DMS153 treated with DMSO at 0.1 percent for 48 hours (cell line): ENCODE data around the gene ADAMTS17.
"Not testable (repeated sequence)": the region's sequence is repeated elsewhere in the genome, so short reads cannot be mapped to it uniquely, and the experiment has no call there.

Experiments
- DNase-seq: peaks from one replicate; lab custom pipeline; 2025; ENCODE audit not compliant: unreplicated experiment; lab: John Stamatoyannopoulos, UW

ADAMTS17 gene

DNA sequence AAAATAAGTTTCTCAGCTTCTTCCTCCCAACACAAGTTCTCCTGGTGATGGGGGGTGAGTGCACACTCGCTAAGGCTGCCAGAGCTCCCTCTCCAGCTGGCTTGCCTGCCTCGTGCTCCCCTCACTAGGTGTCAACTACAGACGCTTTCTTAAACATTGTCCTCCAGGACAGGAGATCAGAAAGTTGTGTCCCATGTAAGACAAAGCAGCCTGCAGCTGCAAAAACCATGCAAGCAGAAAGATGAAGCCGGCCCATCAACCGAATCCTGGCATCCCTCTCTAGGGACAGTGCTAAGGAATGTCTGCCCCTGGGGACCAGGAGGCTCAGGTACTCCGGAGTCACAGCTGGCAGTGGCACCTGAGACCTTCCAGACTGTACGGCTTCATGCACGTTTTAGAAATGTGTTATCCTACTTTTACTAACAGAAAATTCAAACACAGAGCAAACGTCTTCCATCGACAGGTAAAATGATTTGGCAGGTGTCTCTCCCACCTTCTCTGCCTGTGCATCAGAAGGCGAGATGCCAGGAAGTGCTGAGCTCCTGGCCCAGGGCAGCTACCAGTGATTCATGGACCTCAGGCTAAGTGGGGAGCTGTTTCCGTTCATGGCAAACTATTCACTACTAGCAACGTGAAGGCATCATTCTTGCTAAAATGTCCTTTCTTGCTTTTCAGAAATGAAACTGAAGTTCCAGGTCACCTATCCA is 246.1 kb downstream of the ADAMTS17 start:
- no peak for DNase-seq

DNA sequence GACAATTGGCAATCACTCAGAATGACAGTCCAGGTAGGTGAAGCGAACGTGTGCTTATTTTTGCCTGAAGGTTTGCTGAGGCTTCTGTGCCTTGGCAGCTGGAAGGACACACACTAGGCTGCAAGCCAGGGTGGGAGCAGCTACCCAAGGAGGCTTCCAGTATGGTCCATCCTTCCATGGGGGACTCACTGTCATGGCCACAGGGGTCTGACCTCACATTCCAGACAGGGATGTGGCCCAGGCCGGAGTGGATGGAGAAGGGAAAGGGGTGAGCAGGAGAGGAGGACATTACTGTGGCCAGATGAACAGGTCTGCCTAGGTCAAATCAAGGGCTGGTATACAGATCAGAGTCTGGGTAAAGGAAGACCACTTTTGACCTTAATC is 247.7 kb downstream of the ADAMTS17 start:
- no peak for DNase-seq

DNA sequence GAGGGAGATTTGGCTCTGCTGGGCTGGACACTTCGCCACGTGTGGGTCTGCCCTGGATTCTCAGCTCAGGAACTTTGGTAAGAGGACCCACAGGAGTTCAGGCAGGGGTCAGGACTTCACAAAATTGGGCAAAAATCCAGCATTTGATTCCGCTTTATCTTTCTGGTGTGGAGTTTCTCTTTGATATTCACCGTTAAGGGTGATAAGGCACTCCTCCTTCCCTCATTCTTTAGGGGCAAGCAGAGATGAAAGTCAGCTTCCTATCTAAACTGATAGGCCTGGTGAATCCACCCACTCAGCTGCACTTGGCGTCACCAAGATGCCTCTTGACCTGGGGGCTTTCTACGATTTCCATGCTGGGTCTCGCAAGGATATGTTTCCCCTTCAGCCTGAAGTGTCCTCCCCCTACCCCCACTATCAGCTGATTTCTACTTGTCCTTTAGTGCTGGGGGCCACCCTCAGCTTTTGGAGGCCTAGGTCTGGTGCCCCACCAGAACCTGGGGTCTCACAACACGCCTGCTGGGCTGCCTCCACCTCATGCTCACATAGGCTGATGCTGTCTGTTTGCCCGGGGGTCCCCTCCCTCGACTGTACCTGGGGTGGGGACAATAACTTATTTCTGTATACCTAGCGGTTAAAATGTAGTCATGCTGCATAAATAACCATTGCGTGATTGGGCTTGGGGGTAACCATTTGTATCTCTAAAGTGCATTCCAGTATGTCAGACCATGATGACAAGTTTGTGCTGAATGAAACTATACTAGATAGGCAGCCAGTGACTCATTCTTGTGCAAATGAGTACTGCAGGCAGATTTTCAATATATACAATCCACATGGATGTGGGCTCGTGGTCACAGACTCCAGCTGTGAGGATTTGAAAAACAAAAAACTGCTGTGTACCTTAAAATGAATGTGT is 248.3 kb downstream of the ADAMTS17 start:
- DNase-seq, result no peak

DNA sequence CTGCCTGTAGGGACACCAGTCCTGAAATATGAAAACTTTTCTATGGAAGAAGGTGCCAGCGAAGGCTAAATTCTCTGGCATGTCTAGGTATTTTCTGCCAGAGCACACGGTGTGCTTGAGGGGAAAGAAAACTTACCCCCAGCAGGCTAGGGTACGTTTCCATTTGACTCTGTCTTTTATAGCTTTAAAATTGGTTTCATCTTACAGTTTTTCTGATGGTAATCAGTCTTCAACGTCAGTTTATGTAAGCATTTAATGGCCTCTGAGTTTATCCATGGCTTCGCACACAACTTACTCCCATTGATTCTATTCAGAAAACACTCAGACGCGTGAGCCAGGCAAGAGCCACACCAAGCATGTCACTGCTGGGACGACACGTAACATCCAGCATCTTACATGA is 249.7 kb downstream of the ADAMTS17 start:
- DNase-seq, result no peak

DNA sequence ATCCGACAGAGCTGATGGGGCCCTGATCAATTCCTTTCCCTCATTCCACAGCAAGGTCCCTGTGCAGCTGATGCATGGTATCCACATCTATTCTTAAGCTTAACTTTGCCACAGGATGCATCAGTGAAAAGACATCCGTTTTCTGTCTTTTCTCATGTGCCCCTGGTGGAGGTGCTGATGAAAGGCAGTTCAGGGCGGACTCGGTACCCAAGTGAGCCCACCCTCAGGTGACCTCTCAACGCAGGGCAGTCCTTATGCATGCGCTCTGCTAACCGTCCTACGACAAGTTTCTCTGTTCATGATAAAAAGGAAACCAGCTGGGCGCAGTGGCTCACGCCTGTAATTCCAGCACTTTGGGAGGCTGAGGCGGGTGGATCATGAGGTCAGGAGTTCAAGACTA is 251.4 kb downstream of the ADAMTS17 start:
- DNase-seq, result no peak

DNA sequence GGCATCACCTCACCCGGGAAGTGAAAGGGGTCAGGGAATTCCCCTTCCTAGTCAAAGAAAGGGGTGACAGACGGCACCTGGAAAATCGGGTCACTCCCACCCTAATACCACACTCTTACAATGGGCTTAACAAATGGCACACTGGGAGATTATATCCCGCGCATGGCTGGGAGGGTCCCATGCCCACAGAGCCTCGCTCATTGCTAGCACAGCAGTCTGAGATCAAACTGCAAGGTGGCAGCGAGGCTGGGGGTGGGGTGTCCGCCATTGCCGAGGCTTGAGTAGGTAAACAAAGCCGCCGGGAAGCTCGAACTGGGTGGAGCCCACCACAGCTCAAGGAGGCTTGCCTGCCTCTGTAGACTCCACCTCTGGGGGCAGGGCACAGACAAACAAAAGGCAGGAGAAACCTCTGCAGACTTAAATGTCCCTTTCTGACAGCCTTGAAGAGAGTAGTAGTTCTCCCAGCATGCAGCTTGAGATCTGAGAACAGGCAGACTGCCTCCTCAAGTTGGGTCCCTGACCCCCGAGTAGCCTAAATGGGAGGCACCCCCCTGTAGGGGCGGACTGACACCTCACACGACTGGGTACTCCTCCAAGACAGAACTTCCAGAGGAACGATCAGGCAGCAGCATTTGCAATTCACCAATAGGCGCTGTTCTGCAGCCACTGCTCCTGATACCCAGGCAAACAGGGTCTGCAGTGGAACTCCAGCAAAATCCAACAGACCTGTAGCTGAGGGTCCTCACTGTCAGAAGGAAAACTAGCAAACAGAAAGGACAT is 257.5 kb downstream of the ADAMTS17 start:
- not testable (repeated sequence) for DNase-seq

DNA sequence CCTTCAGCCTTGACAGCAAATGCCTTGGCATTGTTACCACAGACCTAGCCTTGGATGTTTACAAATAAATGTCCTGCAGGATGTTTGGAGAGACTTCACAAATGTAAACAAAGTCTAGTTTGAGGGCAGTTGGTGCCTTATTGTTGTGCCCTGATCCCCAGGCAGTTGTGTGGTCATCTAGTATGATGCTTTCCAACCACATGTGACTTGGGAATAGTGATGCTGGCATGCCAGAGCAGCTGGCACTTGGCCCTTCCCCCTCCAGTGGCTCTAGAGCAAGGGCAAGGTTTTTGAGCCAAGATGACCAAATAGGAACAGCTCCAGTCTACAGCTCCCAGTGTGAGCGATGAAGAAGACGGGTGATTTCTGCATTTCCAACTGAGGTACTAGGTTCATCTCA is 258.2 kb downstream of the ADAMTS17 start:
- DNase-seq, result no peak

DNA sequence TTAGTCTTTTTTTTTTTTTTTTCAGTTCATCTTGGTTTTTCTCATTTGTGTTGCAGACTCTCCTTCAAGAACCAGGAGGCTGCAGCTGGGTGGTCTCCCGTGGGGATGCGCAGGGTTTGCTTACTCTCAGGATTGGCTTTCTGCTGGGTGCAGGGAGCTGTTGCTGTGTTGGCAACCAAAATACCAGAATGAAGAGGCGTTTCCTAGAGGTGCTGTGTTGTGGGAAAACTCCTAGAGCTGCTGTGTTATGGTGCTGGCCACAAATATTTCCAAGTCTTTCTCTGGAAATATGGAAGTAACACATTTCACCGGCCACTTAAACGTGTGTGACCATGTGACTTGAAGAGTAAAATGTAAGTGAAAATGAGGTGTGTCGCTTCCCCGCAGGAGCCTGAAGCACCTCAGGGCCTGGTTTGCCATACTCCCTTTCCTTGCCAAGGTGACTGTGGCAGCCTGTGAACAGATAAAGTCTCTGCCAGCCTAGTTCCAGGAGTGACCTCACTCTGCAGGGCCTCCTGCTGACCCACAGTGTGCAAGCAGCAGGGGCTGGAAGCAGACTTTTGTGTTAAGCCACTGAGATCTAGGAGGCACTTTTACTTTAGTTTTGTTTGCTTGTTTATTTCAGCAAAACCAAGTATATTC is 258.9 kb downstream of the ADAMTS17 start:
- no peak for DNase-seq

DNA sequence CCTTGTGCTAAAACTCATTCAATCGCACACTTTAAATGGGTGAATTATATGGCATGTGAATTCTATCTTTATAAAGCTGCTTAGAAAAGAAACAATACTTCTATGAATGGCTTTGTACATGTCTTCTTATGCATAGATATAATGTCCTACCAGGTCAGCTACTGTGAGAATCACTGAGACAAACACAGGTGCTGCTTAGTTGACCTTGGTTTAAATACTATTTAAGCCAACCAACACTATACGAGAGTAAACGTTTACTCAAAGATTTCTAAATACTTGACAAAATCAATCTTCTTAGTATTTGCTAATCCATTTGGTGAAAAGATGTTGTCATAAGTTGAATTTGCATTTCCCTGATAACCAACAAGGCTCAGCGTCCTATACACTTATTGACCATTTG is 260.3 kb downstream of the ADAMTS17 start:
- DNase-seq, result no peak

DNA sequence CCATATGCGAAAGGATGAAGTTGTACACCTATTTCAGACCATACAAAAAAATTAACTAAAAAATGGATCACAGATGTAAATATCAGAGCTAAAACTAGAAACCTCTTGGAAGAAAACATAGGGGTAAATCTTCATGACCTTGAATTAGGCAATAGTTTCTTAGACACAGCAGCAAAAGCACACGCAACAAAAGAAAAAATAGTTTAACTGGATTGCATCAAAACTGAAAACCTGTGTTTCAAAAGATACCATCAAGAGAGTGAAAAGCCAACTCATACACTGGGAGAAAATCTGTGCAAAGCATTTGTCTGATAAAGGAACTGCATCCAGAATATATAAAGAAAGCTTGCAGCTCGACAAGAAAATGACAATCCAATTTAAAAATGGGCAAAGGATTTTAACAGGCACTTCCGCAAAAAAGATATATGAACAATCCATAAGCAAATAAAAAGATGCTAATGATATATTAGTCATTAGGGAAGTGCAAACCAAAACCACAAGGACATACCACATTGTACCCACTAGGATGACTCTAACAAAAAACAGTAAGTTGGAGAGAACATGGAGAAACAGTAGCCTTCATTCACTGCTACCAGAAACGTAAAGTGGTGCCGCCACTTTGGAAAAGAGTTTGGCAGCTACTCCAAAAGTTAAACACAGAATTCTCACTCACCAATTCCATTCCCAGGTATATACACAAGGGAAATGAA is 263.1 kb downstream of the ADAMTS17 start:
- no peak for DNase-seq

DNA sequence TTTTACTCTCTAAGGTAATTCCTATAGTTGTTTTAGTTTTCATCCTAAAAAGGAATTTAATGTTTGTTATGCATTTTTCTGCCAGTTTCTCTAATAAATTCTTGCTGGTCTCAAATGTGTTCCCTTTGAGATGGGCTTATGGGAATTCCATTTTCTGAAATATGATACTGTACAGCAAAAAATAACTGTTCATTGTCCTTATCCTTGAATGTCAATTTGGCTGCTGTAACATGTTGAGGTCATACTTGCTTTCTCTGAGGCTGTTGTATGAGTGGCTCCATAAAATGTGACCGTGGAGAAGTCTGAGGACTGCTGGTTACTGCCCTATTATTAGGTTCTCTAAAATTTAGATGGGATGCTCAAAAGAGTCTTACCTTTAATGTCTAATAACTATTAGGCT is 266.5 kb downstream of the ADAMTS17 start:
- DNase-seq, result no peak

DNA sequence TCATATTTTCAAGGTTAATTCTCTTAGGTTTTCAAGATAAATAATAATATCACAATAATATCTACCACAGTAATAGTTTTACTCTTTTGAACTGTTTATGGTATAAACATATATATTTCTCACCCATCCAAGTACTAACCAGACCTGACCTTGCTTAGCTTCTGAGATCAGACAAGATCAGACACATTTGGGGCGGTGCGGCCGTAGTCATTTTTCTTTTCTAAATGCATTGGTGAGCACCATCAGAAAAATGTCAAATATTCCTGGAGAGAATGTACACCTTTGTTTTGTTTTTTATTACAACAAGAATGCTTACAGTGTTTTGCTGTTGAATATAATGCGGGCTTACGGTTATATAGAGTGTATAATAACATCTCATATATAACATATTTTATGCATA is 267.8 kb downstream of the ADAMTS17 start:
- no peak for DNase-seq

DNA sequence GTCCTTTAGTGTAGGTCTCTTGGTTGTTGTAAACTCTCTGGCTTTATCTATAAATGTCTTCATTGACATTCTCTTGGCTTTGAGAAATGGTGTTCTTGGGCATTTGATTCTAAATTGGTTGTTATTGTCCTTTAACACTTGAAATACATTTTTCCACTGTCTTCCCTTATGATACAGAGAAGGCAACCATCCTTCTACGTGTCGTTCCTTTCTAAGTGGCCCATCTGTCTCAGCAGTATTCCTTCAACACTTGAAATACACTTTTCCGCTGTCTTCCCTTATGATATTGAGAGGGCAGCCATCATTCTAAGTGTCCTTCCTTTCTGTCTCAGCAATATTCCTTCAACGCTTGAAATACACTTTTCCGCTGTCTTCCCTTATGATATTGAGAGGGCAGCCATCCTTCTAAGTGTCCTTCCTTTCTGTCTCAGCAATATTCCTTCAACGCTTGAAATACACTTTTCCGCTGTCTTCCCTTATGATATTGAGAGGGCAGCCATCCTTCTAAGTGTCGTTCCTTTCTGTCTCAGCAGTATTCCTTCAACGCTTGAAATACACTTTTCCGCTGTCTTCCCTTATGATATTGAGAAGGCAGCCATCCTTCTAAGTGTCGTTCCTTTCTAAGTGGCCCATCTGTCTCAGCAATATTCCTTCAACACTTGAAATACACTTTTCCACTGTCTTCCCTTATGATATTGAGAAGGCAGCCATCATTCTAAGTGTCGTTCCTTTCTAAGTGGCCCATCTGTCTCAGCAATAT is 275.1 kb downstream of the ADAMTS17 start:
- DNase-seq, result not testable (repeated sequence)

DNA sequence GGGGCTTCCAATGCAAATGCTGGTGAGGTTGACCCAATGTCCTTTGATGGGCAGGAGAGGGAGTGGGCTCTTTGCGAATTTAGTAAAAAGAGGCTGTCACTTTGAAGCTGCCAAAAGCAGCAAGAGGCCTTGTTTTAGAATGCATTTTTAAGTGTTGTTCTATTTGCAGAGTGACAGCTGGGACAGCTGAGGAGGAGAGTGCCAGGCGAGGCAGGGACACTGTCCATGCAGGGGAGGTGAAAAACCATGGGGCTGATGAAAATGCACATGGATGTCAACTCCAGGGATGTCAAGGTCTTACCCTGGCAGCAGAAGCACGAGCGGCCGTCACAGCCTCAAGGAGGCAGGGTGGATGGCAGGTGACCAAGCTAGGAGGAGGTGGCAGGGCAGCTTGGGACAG is 279.8 kb downstream of the ADAMTS17 start:
- no peak for DNase-seq

DNA sequence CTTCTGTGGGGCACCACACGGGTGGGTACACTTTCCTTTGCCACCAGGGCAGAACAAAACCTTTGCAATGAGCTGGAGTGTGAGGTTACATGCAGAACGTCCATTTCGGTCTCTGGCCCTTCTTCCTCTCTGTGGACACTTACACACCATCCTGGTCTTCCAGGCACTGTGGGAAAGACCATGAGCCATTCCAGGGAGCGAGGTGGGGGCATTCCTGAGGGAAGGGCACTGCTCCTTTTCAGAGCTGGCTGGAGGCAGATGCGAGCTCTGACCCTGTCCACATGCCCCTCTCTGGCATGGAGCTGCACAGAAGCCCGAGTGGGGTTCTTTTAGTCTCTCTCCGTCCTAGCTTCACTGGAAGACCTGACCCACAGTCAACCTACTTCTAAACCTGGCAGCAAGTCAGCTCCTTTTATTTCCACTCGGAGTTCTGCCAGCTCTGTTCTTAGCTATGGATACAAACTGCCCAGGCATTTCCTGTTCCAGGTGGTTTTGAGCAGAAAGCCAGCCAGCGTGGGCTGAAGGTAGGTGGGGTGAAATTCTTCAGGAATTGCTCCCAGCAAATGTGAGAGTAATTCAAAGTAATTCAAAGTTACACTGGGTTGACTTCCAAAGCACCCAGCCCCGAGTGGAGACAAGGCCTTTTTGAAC is 281.4 kb downstream of the ADAMTS17 start:
- DNase-seq, result no peak

DNA sequence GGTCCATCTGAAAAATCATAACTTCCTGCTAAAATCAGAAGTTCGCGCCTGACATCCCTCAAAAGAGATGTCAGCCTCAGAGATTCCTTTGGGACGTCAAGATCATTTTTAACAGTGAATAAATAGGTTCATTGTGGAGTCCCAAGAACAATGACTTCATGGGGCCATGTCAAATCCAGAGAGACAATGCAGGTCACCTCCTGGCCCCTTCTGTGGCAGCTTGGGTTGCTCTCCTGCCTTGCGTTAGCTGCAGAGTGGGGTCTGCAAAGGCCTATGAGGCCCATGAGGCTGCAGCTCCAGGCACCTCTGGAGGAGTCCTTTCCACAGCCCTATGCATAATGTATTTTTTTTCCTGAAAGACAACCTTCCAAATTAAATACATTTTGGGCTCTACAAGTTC is 282.3 kb downstream of the ADAMTS17 start:
- no peak for DNase-seq

DNA sequence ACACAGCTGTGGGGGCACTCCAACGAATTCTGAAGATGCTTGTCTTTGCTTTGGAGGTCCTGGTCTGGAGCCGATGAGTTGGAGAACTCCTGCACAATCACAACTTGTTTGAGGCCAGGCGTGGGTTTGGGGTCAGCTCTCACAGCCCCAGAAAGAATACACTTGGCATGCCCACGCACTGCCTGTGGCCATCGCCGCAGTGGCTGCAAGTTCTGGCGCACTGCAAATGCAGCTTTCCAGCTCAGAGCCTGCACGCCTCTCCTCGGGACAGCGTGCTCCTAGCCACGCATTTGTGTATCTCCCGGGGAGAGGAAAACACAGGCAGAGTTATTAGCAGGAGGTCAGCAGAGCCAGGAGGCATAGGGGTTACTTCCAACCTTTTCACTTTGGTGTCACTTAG is 282.7 kb downstream of the ADAMTS17 start:
- no peak for DNase-seq

DNA sequence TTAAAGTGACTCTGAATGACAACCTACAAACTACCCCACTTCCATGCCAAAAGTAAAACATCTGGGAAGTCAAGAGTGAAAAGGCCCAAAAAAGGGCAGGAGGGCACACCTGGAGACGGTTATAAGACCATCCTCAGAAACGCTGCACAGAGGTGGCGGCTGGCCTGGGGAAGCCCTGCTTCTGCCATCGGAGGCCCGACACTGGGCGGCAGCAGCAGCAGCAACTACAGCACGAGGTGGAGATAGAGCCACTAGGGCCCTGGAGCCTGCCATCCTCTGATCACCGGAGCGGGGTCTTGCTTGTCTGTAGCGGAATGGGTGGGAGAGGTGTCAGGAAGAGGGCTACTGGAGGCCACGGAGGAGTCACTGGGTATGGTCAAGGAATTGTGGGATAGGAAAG is 283.3 kb downstream of the ADAMTS17 start:
- no peak for DNase-seq

DNA sequence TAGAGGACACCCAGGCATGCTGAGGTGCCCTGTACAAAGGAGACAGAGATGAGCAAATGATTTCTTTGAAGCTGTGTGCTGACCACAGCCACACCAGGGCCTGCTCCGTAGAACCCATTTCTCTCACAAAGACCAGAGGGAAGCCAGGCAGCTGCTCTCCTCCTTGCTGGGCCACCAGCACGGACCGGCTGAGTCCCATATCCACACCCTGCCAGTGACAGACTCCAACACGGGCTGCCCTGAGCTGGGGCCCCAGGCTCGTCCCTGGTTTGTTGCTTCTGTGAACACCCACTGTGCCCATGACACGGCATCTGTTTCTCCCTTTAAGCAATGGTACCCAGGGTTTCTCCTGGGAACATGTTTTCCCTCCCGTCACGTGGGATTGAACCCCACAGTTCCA is 284.5 kb downstream of the ADAMTS17 start:
- DNase-seq, result no peak
